ENCODE measurements around the gene EEF1A1. TPM values are rescaled to one million over a fixed set of nuclear protein-coding genes. Genes with fewer than 3 reads are reported as not detected.

The EEF1A1 gene
- polyA plus RNA-seq, 1 donor (not counting 4 experiments of a cell fraction or from before 2014, with no cell fraction given) = 11,226 TPM

DNA sequence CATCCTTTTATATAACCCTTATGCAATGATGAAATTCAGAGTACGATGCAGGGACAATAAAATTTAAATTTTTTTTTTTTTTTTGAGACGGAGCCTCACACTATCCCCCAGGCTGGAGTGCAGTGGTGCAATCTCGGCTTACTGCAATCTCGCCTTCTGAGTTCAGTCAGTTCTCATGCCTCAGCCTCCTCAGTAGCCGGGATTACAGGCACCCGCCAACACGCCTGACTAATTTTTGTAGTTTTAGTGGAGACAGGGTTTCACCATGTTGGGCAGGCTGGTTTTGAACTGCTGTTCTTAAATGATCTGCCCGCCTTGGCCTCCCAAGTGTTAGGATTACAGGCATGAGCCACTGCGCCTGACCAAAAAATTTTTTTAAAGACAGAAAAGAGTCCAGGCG is 44.1 kb downstream of the EEF1A1 start:
- Histone ChIP-seq H3K27ac (ENCODE audit: control insufficient read depth, insufficient read depth, low read length) (no peak overlapping the region), H3K4me1 (ENCODE audit: control insufficient read depth, extremely low read depth, insufficient read depth, low read length) (no peaks in the 10 kb centered on the region), H3K36me3 (ENCODE audit: control insufficient read depth in 2 of 2, extremely low read depth in 1 of 2, insufficient read depth in 2 of 2, low read length in 2 of 2) (peaks cover 13% of the 10 kb centered on the region in 2 experiments), H3K4me2 (ENCODE audit: control insufficient read depth, extremely low read depth, insufficient read depth, low read depth, low read length) (no peak overlapping the region), H3K4me3 (ENCODE audit: control insufficient read depth in 2 of 3, extremely low read depth in 1 of 3, insufficient read depth in 2 of 3, low read depth in 1 of 3, low read length in 3 of 3) (no peak overlapping the region), H3K9me1 (ENCODE audit: control insufficient read depth, extremely low read depth, insufficient read depth, low read length) (no peaks in the 10 kb centered on the region), H3K79me2 (ENCODE audit: control insufficient read depth, insufficient read depth, low read length) (no peaks in the 10 kb centered on the region), H4K20me1 (ENCODE audit: control insufficient read depth, extremely low read depth, insufficient read depth, low read length) (no peaks in the 10 kb centered on the region), H3K9me3 (ENCODE audit: control insufficient read depth, low read depth, low read length) (no peaks in the 10 kb centered on the region), H3K9ac (ENCODE audit: control insufficient read depth, extremely low read depth, insufficient read depth, low read length) (no peak overlapping the region), H3K27me3 (ENCODE audit: control insufficient read depth, extremely low read depth, insufficient read depth, low read length) (no peaks in the 10 kb centered on the region), H2AFZ (ENCODE audit: control insufficient read depth, low read length) (no peak overlapping the region)
- dilution Hi-C loops (cut with MboI; ENCODE audit: extremely low pct_ligation_motif_present, low sequenced_read_pairs) = no loop called here
- TF ChIP-seq EZH2 (IDR thresholded peaks at IDR 0.05; ENCODE audit: low read length) = no peak
- TF ChIP-seq, protein P1, sequence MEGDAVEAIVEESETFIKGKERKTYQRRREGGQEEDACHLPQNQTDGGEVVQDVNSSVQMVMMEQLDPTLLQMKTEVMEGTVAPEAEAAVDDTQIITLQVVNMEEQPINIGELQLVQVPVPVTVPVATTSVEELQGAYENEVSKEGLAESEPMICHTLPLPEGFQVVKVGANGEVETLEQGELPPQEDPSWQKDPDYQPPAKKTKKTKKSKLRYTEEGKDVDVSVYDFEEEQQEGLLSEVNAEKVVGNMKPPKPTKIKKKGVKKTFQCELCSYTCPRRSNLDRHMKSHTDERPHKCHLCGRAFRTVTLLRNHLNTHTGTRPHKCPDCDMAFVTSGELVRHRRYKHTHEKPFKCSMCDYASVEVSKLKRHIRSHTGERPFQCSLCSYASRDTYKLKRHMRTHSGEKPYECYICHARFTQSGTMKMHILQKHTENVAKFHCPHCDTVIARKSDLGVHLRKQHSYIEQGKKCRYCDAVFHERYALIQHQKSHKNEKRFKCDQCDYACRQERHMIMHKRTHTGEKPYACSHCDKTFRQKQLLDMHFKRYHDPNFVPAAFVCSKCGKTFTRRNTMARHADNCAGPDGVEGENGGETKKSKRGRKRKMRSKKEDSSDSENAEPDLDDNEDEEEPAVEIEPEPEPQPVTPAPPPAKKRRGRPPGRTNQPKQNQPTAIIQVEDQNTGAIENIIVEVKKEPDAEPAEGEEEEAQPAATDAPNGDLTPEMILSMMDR (optimal IDR thresholded peaks at IDR 0.05 in 1 of 3, IDR thresholded peaks at IDR 0.05 in 1 of 3, conservative IDR thresholded peaks at IDR 0.05 in 1 of 3; ENCODE audit: extremely low read depth in 1 of 3, insufficient read depth in 2 of 3, low read length in 3 of 3) = no peak
- FAIRE-seq (no peak), DNase-seq (ENCODE audit: low read depth, low spot score) (no peak)

DNA sequence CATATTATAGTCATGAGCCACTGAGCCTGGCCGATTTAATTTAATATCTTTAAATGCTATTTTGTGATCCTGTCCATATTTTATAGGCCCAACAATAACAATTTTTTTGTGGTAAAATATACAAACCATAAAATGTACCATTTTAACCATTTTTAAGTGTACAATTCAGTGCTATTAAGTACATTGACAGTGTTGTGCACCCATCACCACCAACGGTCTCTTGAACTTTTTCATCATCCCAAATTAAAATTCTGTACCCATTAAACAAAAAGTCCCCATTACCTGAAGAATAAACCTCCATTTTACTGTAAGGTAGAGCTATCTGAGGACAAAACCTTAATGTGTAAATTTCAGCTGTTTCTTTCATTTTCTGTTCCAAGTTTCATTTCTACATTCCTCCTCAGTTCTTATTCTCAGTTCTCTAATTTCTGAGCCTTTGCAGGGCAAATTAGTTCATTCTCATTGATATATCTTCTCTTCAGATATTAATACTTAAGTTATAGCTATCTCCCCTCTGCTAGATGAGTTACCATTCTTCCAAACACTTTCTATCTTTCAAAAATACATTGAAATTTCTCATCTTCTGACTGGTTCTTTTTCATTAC is 49.0 kb downstream of the EEF1A1 start:
- Histone ChIP-seq H3K4me3 (ENCODE audit: control insufficient read depth in 2 of 3, extremely low read depth in 1 of 3, insufficient read depth in 2 of 3, low read depth in 1 of 3, low read length in 3 of 3) (no peak overlapping the region), H3K9me3 (ENCODE audit: control insufficient read depth, low read depth, low read length) (no peaks in the 10 kb centered on the region), H4K20me1 (ENCODE audit: control insufficient read depth, extremely low read depth, insufficient read depth, low read length) (no peaks in the 10 kb centered on the region), H3K4me2 (ENCODE audit: control insufficient read depth, extremely low read depth, insufficient read depth, low read depth, low read length) (no peak overlapping the region), H3K9ac (ENCODE audit: control insufficient read depth, extremely low read depth, insufficient read depth, low read length) (no peak overlapping the region), H3K36me3 (ENCODE audit: control insufficient read depth in 2 of 2, extremely low read depth in 1 of 2, insufficient read depth in 2 of 2, low read length in 2 of 2) (peaks cover 6 to 12% of the 10 kb centered on the region in 2 experiments), H3K79me2 (ENCODE audit: control insufficient read depth, insufficient read depth, low read length) (no peaks in the 10 kb centered on the region), H3K27me3 (ENCODE audit: control insufficient read depth, extremely low read depth, insufficient read depth, low read length) (no peaks in the 10 kb centered on the region), H3K9me1 (ENCODE audit: control insufficient read depth, extremely low read depth, insufficient read depth, low read length) (no peaks in the 10 kb centered on the region), H2AFZ (ENCODE audit: control insufficient read depth, low read length) (no peak overlapping the region), H3K4me1 (ENCODE audit: control insufficient read depth, extremely low read depth, insufficient read depth, low read length) (no peaks in the 10 kb centered on the region), H3K27ac (ENCODE audit: control insufficient read depth, insufficient read depth, low read length) (no peak overlapping the region)
- dilution Hi-C loops (cut with MboI; ENCODE audit: extremely low pct_ligation_motif_present, low sequenced_read_pairs) = no loop called here
- no peak for TF ChIP-seq EZH2 (IDR thresholded peaks at IDR 0.05; ENCODE audit: low read length)
- TF ChIP-seq, protein P1 (optimal IDR thresholded peaks at IDR 0.05 in 1 of 3, IDR thresholded peaks at IDR 0.05 in 1 of 3, conservative IDR thresholded peaks at IDR 0.05 in 1 of 3; ENCODE audit: extremely low read depth in 1 of 3, insufficient read depth in 2 of 3, low read length in 3 of 3) = no peak
- DNase-seq (ENCODE audit: low read depth, low spot score) (no peak), FAIRE-seq (no peak)

Small RNAs within 50 kb of the gene (small RNA-seq; reads per million reads assigned to genes)
- gene AL603910.2 (ENCODE audit: insufficient read length in 3 of 3, low read depth in 3 of 3, low replicate concordance in 1 of 3) (0 reads per million in 3 experiments), gene RN7SL827P (ENCODE audit: insufficient read length in 3 of 3, low read depth in 3 of 3, low replicate concordance in 1 of 3) (0 to 0.33 (median 0) reads per million in 3 experiments)

Other genes with a start within 250 kb of the EEF1A1 start
- not detected in 3 replicates for gene DPPA5, start 166.8 kb downstream of the EEF1A1 start, polyA plus RNA-seq
- not detected in 3 replicates for gene KHDC3L, start 158.4 kb downstream of the EEF1A1 start, polyA plus RNA-seq
- gene OOEP, start 151.1 kb downstream of the EEF1A1 start, polyA plus RNA-seq = 0.08 TPM in 1 of 3 replicates, not detected in the others
- 0.14 to 0.33 TPM (median 0.15 TPM) in 3 replicates for gene DDX43, start 126.2 kb downstream of the EEF1A1 start, polyA plus RNA-seq
- gene CGAS, start 68.7 kb downstream of the EEF1A1 start, polyA plus RNA-seq = 0.57 to 1.1 TPM (median 1.00 TPM) in 3 replicates
- 15.1 to 24.5 TPM (median 21.3 TPM) in 3 replicates for gene MTO1, start 59.3 kb downstream of the EEF1A1 start, polyA plus RNA-seq
- 8.4 to 12.0 TPM (median 8.7 TPM) in 3 replicates for gene SLC17A5, start 133.0 kb upstream of the EEF1A1 start, polyA plus RNA-seq
- 43.8 to 66.1 TPM (median 58.2 TPM) in 3 replicates for gene CD109, start 175.2 kb upstream of the EEF1A1 start, polyA plus RNA-seq